Panc1 (cell line): ENCODE data around the gene KAT2B. TPM values are rescaled to one million over a fixed set of nuclear protein-coding genes. Genes with fewer than 3 reads are reported as not detected.

ENCODE experiments used
- ATAC-seq: fragments of 200-7000 bp; cut with Tn5 transposase; 2 replicates; pipeline ENCODE4 v1.9.1; 2020; ENCODE audit warnings: mild to moderate bottlenecking, moderate library complexity
- BruUV-seq: library from RNA; stranded (reverse); fragments of 400-500 nt; replicated peaks from 2 replicates; lab custom pipeline; 2021; lab: Mats Ljungman, UMichigan
- CTCF ChIA-PET: fragments of 300-600 bp; sonication (Branson Sonifier 250); formaldehyde crosslinking; loops from one replicate; lab custom pipeline; 2022; ENCODE audit warnings: antibody characterized with exemption; lab: Charles Lee
- POLR2A ChIA-PET: fragments of 300-600 bp; sonication (Branson Sonifier 250); formaldehyde crosslinking; loops from one replicate; lab custom pipeline; 2022; ENCODE audit warnings: antibody characterized with exemption; lab: Charles Lee
- DNase-seq: peaks from one replicate; pipeline ENCODE4 v3.0.0-alpha.2; 2010; ENCODE audit warnings: low read depth, low spot score
- H3K27ac ChIP-seq: 2 replicates; pipeline ENCODE4 v1.5.1; 2011; ENCODE audit warnings: mild to moderate bottlenecking, low read length, inconsistent platforms
- H3K27me3 ChIP-seq: fragments of 200-500 bp; sonication (Bioruptor generic); 2 replicates; pipeline ENCODE4 v1.6.0; 2014; ENCODE audit warnings: low read length, inconsistent platforms; ENCODE audit not compliant: control insufficient read depth, insufficient read depth
- H3K36me3 ChIP-seq: fragments of 200-500 bp; sonication (Bioruptor generic); 2 replicates; pipeline ENCODE4 v1.5.1; 2014; ENCODE audit warnings: inconsistent platforms, mild to moderate bottlenecking, low read length, moderate library complexity; ENCODE audit not compliant: control insufficient read depth, insufficient read depth
- H3K4me1 ChIP-seq: 2 replicates; pipeline ENCODE4 v1.5.1; 2011; ENCODE audit warnings: inconsistent platforms, mild to moderate bottlenecking, low read length, moderate library complexity; ENCODE audit not compliant: control insufficient read depth, insufficient read depth
- H3K4me3 ChIP-seq, 2 experiments: 2 replicates each; pipeline ENCODE4 v1.5.1; 2011 to 2012; ENCODE audit warnings: low read depth in 2 of 2, low read length in 2 of 2, mild to moderate bottlenecking in 2 of 2, inconsistent platforms in 1 of 2, moderate library complexity in 1 of 2
- H3K9me3 ChIP-seq: fragments of 200-500 bp; sonication (Bioruptor generic); 2 replicates; pipeline ENCODE4 v1.5.1; 2014; ENCODE audit warnings: low read depth, mild to moderate bottlenecking, inconsistent platforms, low read length, moderate library complexity; ENCODE audit not compliant: control insufficient read depth, insufficient read depth
- CTCF ChIP-seq: fragments of 450-650 bp; IDR thresholded peaks from 2 replicates; pipeline ENCODE4 v1.5.1; 2017; ENCODE audit warnings: mild to moderate bottlenecking
- POLR2AphosphoS5 ChIP-seq: IDR thresholded peaks from 2 replicates; pipeline ENCODE4 v1.6.1; 2012; ENCODE audit warnings: mild to moderate bottlenecking, low read depth, low read length, moderate library complexity
- SIN3A ChIP-seq: IDR thresholded peaks from 2 replicates; pipeline ENCODE4 v1.6.1; 2012; ENCODE audit warnings: low read depth, mild to moderate bottlenecking, low read length, moderate library complexity, borderline replicate concordance; ENCODE audit not compliant: insufficient read depth
- TCF7L2 ChIP-seq: IDR thresholded peaks from 2 replicates; pipeline ENCODE4 v1.6.1; 2011; ENCODE audit warnings: mild to moderate bottlenecking, low read depth, low read length, inconsistent platforms
- in situ Hi-C: cut with HindIII; loops from 2 replicates; pipeline ENCODE4 v1.10.0; 2016; ENCODE audit warnings: low sequenced_read_pairs, low pct_unique_long_range_greater_than_20kb
- intact Hi-C: fragments of 100-400 bp; cut with micrococcal nuclease; formaldehyde crosslinking; loops from one replicate; pipeline ENCODE4 v1.10.0; 2022; ENCODE audit not compliant: unreplicated experiment
- total RNA-seq: library from RNA; stranded (reverse); gene quantifications from one replicate; pipeline ENCODE4 v1.2.1, GENCODE V29; 2021; ENCODE audit not compliant: unreplicated experiment
- TF ChIP-seq, protein P1 (sequence below), 2 experiments: IDR thresholded peaks; 2 replicates each; pipeline ENCODE4 v1.6.1; 2011 to 2012; ENCODE audit warnings: low read depth in 2 of 2, control low read depth in 1 of 2, low read length in 1 of 2, mild to moderate bottlenecking in 1 of 2, moderate library complexity in 1 of 2; ENCODE audit not compliant: insufficient read depth in 1 of 2

Gene KAT2B
- total RNA-seq, 1 experiment from 2014 or later: 16.4 TPM

DNA sequence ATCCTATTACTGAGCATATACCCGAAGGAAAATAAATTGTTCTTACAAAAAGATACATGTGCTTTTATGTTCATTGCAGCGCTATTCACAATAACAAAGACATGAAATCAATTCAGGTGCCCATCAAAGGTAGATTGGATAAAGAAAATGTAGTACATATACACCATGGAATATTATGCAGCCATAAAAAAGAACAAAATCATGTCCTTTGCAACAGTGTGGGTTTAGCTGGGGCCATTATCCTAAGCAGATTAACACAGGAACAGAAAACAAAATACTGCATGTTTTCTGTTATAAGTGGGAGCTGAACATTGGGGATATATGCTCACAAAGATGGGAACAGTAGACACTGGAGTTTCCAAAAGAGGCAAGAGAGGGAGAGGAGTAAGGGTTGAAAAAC, 103.3 kb downstream of the KAT2B start:
- no peaks in the 10 kb centered on the region for H3K27me3 ChIP-seq
- POLR2A ChIA-PET: no interaction called here
- no peak overlapping the region for H3K27ac ChIP-seq
- CTCF ChIA-PET: no interaction called here
- DNase-seq: no peak
- in situ Hi-C loops: no loop called here
- ATAC-seq: no peak
- TF ChIP-seq TCF7L2: no peak
- TF ChIP-seq POLR2AphosphoS5: no peak
- TF ChIP-seq, protein P1, sequence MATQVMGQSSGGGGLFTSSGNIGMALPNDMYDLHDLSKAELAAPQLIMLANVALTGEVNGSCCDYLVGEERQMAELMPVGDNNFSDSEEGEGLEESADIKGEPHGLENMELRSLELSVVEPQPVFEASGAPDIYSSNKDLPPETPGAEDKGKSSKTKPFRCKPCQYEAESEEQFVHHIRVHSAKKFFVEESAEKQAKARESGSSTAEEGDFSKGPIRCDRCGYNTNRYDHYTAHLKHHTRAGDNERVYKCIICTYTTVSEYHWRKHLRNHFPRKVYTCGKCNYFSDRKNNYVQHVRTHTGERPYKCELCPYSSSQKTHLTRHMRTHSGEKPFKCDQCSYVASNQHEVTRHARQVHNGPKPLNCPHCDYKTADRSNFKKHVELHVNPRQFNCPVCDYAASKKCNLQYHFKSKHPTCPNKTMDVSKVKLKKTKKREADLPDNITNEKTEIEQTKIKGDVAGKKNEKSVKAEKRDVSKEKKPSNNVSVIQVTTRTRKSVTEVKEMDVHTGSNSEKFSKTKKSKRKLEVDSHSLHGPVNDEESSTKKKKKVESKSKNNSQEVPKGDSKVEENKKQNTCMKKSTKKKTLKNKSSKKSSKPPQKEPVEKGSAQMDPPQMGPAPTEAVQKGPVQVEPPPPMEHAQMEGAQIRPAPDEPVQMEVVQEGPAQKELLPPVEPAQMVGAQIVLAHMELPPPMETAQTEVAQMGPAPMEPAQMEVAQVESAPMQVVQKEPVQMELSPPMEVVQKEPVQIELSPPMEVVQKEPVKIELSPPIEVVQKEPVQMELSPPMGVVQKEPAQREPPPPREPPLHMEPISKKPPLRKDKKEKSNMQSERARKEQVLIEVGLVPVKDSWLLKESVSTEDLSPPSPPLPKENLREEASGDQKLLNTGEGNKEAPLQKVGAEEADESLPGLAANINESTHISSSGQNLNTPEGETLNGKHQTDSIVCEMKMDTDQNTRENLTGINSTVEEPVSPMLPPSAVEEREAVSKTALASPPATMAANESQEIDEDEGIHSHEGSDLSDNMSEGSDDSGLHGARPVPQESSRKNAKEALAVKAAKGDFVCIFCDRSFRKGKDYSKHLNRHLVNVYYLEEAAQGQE (IDR thresholded peaks at IDR 0.05; ENCODE audit: insufficient read depth in 1 of 2, low read depth in 2 of 2, low read length in 1 of 2): no peak
- TF ChIP-seq CTCF: no peak
- TF ChIP-seq SIN3A: no peak
- no peak overlapping the region for H3K4me3 ChIP-seq
- H3K9me3 ChIP-seq: no peaks in the 10 kb centered on the region
- intact Hi-C loops: no loop called here
- H3K4me1 ChIP-seq: no peaks in the 10 kb centered on the region
- no peaks in the 10 kb centered on the region for H3K36me3 ChIP-seq
- no TSS peak for BruUV-seq

- DNase-seq (no peak), ATAC-seq (no peak)
- Histone ChIP-seq H3K4me3 (no peak overlapping the region), H3K9me3 (no peaks in the 10 kb centered on the region), H3K27me3 (no peaks in the 10 kb centered on the region), H3K36me3 (no peaks in the 10 kb centered on the region), H3K4me1 (no peaks in the 10 kb centered on the region), H3K27ac (no peak overlapping the region)
- no TSS peak for BruUV-seq
- ChIA-PET CTCF (no interaction called here), POLR2A (no interaction called here)
- intact Hi-C loops: no loop called here
- in situ Hi-C loops: no loop called here
- TF ChIP-seq SIN3A (no peak), TCF7L2 (no peak), CTCF (no peak), POLR2AphosphoS5 (no peak)
- TF ChIP-seq, protein P1 (IDR thresholded peaks at IDR 0.05; ENCODE audit: insufficient read depth in 1 of 2, low read depth in 2 of 2, low read length in 1 of 2): no peak
These were observed 105.6 kb downstream of the KAT2B start for GRCh38 chr3:20145874-20146273.
